ENCODE data around the gene NTNG1.

The NTNG1 gene

DNA sequence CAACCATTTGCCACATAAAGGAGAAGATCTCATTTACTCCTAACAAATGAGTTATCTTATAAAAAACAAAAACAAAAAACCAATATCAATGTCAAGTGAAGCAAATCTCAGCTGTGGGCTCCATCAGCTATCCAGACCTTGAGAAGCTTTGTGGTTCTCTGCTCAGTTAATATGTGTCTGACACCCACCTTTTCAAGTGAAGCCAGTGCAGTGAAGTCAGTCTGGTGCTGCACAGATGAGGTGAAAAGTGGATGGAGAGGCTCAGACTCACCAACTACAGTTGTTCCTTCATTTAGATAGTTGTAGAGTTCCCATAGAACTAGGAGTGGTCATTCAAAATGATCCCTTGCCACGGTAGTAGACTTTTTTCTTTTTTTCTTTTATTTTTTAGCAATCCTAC lies 106.8 kb downstream of the NTNG1 start:
- no peak for ATAC-seq
- no peaks in the 10 kb centered on the region for H3K27me3 Mint-ChIP-seq

DNA sequence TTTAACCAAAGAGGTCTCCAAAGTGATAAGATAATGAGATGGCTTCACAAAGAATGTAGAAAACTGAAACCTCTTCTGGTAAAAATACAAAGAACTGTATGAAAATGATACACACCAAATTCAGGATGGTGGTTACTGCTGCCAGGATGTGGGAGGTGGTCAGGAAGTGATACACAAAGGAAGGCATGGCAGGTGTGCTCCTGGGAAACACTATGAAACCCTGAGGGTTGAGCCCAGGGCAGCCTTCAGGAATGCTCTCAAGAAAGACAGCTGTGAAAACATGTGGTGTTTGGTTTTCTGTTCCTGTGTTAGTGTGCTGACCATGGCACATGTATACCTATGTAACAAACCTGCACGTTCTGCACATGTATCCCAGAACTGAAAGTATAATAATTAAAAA lies 109.3 kb downstream of the NTNG1 start:
- H3K9me3 Mint-ChIP-seq = no peaks in the 10 kb centered on the region
- no peaks in the 10 kb centered on the region for H3K36me3 Mint-ChIP-seq (ENCODE audit: low read depth)
- H3K27me3 Mint-ChIP-seq = peaks cover 2% of the 10 kb centered on the region
- ATAC-seq (no peak), DNase-seq (no peak)
- H3K4me3 Mint-ChIP-seq = no peak overlapping the region
- no peak overlapping the region for H3K27ac Mint-ChIP-seq
- H3K4me1 Mint-ChIP-seq = peaks cover 1% of the 10 kb centered on the region

More for the DNA sequence above, 106.8 kb downstream of the NTNG1 start:
- no peaks in the 10 kb centered on the region for H3K9me3 Mint-ChIP-seq
- peaks cover 1% of the 10 kb centered on the region for H3K4me1 Mint-ChIP-seq
- no peaks in the 10 kb centered on the region for H3K36me3 Mint-ChIP-seq (ENCODE audit: low read depth)
- DNase-seq = no peak
- H3K27ac Mint-ChIP-seq = no peak overlapping the region
- H3K4me3 Mint-ChIP-seq = no peak overlapping the region

DNA sequence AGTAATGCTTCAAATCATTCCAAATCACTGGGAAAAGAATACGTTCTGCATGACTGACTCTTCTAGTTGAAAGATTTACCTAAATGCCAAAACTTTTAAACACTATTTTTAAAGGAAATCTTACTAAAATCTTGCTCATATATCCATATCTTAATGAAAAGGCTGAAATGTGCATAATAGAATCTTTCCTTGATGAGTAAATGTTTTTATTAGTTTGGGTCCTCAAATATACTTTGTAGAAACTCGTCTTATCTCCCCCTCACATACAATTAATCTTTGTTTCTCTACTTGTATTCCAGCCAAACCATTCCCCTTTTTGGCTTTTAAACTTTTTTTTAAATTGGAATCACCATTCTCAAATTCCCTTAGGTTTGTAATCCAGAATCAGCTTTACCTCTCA lies 110.2 kb downstream of the NTNG1 start:
- ATAC-seq (no peak), DNase-seq (no peak)
- peaks cover 2% of the 10 kb centered on the region for H3K27me3 Mint-ChIP-seq
- no peaks in the 10 kb centered on the region for H3K36me3 Mint-ChIP-seq (ENCODE audit: low read depth)
- no peak overlapping the region for H3K4me3 Mint-ChIP-seq
- H3K27ac Mint-ChIP-seq = no peak overlapping the region
- H3K4me1 Mint-ChIP-seq = peaks cover 1% of the 10 kb centered on the region
- H3K9me3 Mint-ChIP-seq = no peaks in the 10 kb centered on the region

DNA sequence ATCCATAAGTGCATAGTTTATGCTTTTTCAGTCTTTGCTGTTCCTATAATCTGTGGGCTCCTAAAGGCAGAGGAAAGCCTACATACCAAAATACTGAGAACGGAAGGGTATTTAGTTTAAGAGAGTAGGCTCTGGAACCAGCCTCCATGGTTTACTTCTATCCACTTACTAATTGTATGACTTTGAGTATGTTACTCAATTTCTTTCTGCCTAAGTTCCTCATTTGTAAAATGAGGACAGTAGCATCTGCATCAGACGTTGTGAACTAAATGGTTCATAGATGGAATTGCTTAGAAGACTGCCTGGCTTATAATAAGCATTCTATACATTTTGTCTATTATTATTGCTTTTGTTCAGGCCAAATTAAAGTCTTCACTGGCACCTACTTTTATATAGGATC lies 111.0 kb downstream of the NTNG1 start:
- peaks cover 1% of the 10 kb centered on the region for H3K4me1 Mint-ChIP-seq
- no peaks in the 10 kb centered on the region for H3K9me3 Mint-ChIP-seq
- ATAC-seq = no peak
- H3K27ac Mint-ChIP-seq = no peak overlapping the region
- no peaks in the 10 kb centered on the region for H3K36me3 Mint-ChIP-seq (ENCODE audit: low read depth)
- no peak for DNase-seq
- no peak overlapping the region for H3K4me3 Mint-ChIP-seq
- H3K27me3 Mint-ChIP-seq = peaks cover 4% of the 10 kb centered on the region

DNA sequence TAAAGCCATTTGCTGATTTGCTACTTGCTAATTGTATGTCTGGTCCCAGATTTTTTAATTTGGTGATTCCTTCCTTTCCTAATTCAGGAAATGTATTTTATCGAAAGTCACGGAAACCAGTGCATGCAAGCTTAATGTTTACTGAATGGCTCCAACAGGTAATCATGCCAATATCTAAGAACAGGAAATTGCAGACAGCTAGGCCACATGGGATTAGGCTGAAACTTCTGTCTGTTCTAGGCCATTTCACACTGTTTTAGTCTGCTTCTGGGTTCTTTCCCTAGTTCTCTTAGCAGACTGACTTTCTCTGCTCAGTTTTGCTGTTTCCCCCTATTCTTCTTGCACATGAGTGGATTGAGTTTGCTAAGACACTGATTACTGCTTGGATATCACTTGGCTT lies 111.4 kb downstream of the NTNG1 start:
- Mint-ChIP-seq H3K9me3 (no peaks in the 10 kb centered on the region), H3K27me3 (peaks cover 4% of the 10 kb centered on the region), H3K4me3 (no peak overlapping the region), H3K27ac (no peak overlapping the region), H3K4me1 (peaks cover 1% of the 10 kb centered on the region), H3K36me3 (ENCODE audit: low read depth) (no peaks in the 10 kb centered on the region)
- ATAC-seq = no peak
- DNase-seq = no peak

DNA sequence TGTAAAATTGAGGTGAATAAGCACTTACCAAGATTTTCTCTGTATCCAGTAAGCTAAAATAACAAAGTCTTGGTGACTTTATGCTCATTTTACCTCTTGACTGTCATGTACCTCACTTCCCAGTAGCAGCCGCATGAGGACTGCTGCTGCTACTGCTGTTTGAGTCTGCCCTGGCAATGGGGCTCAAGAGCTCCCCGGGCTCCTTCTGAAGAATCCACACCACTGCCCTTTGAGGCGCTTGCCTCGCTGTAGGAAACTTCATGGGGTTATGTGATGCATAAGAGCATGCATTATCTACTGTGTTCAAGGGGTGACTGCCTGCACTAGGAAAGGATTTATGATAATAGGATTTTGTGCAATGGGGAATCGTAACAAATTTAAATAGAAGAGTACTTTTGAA lies 113.5 kb downstream of the NTNG1 start:
- H3K4me1 Mint-ChIP-seq = peaks cover 1% of the 10 kb centered on the region
- no peaks in the 10 kb centered on the region for H3K9me3 Mint-ChIP-seq

DNA sequence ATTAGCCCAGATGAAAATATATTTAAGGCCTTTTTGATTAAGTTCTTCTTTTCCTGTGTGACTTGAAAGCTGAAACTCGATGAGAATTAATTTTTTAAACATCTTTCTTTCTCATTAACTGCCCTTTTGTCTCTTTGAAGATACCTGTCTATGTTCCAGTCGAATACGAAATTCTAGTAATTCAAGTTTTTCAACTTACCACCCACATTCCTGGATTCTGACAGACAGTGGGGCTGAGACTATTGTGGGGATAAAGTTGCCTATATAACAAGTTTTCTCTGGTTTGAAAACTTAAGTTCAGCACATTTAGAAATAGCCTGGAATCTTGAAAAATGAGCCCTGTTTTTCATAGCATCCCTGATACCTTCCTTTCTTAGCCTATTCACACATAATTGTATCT lies 114.6 kb downstream of the NTNG1 start:
- no peak for ATAC-seq

More for the DNA sequence above, 113.5 kb downstream of the NTNG1 start:
- no peak overlapping the region for H3K4me3 Mint-ChIP-seq
- no peak for ATAC-seq
- DNase-seq = no peak
- H3K36me3 Mint-ChIP-seq (ENCODE audit: low read depth) = no peaks in the 10 kb centered on the region
- peaks cover 4% of the 10 kb centered on the region for H3K27me3 Mint-ChIP-seq
- no peak overlapping the region for H3K27ac Mint-ChIP-seq

DNA sequence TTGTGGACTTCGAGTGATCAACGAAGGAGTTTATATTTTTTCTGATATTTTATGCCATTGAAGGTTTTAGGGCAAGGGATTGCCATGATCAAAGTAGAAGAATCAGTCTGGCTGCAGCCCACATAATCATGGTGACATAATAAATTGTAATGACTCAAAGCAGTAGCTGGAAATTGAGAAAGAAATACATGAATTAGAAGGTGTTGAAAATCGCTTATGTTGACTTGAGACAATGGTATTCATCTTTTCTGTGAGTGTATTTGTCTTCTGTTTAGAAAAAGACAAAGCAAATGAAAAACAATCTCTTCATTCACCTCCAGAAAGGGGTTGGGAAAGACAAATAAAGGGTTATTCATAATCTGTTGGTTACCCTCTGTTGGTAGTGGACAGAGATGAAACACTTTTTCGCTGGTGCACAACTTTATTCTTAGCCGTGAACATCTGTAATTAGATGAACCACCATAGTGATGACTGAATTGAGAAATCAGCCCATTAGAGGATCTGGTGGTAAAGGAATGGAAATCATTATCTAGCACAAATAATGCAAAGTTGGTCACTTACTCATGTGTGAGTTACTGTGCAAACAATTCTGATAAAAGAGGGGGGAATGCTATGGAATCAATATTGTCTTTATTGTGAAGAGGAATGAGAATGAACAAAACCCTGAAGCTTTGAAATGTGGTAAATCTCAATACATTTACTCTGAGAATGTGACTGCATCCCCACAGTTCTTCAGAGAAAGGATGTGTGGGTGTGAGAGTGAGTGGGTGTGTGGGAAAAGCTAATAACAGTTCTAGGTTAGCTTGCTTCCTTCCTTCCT lies 121.8 kb downstream of the NTNG1 start:
- Mint-ChIP-seq H3K27me3 (no peaks in the 10 kb centered on the region), H3K4me3 (no peak overlapping the region), H3K36me3 (ENCODE audit: low read depth) (no peaks in the 10 kb centered on the region), H3K4me1 (peaks cover 2% of the 10 kb centered on the region), H3K27ac (no peak overlapping the region), H3K9me3 (peaks cover 3% of the 10 kb centered on the region)
- ATAC-seq (no peak), DNase-seq (no peak)

More for the DNA sequence above, 114.6 kb downstream of the NTNG1 start:
- Mint-ChIP-seq H3K27ac (no peak overlapping the region), H3K4me3 (no peak overlapping the region), H3K36me3 (ENCODE audit: low read depth) (no peaks in the 10 kb centered on the region), H3K27me3 (peaks cover 4% of the 10 kb centered on the region), H3K4me1 (no peaks in the 10 kb centered on the region), H3K9me3 (no peaks in the 10 kb centered on the region)
- no peak for DNase-seq

DNA sequence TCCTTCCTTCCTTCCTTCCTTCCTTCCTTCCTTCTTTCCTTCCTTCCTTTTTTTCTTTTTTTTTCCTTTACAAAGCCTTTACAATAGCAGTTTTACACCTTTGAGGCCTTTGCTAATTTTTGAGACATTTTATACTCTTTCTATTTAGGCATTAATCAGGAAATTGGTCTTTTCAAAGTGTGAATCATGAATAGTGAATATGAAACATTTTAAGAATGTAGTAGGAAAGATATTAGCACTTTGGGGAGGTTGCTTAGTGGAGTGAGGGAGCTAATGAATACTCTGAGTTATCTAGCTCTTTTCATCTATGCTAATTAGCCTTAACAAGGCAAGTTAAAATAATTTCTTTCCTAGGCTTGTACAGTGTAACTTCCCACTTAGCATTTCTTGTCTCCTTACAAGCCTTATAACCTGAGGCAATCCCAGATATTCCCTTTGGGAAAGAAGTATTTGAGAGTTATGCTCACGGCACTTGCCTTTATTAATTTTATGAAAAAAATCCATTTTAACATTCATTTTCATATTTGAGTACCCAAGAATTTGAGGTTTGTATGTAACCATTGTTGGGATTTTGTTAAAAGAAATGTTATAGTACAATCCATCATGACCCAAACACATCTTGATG lies 122.6 kb downstream of the NTNG1 start:
- Mint-ChIP-seq H3K4me1 (peaks cover 2% of the 10 kb centered on the region), H3K27ac (no peak overlapping the region), H3K9me3 (peaks cover 3% of the 10 kb centered on the region), H3K27me3 (no peaks in the 10 kb centered on the region), H3K4me3 (no peak overlapping the region), H3K36me3 (ENCODE audit: low read depth) (no peaks in the 10 kb centered on the region)
- ATAC-seq (no peak), DNase-seq (no peak)

DNA sequence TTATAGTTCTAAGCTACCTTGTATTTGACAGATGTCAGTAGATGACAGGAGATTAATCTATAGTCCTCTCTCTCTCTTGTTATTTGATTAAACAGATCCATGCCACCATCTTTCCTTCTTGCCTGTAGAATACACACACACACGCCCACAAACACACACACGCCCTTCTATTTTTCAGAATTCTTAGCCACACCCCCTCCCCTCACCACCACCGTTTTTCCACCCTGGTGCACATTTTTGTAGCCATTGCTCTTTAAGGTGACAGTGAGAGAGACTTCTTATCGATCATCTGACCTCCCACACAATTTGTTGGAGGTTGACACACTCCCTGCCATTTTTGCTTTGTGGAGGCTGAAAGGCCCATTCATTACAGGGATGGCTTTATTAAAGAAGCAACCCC lies 123.2 kb downstream of the NTNG1 start:
- Mint-ChIP-seq H3K27me3 (no peaks in the 10 kb centered on the region), H3K4me1 (peaks cover 2% of the 10 kb centered on the region), H3K9me3 (peaks cover 3% of the 10 kb centered on the region), H3K27ac (no peak overlapping the region), H3K4me3 (no peak overlapping the region), H3K36me3 (ENCODE audit: low read depth) (no peaks in the 10 kb centered on the region)
- DNase-seq (no peak), ATAC-seq (no peak)

DNA sequence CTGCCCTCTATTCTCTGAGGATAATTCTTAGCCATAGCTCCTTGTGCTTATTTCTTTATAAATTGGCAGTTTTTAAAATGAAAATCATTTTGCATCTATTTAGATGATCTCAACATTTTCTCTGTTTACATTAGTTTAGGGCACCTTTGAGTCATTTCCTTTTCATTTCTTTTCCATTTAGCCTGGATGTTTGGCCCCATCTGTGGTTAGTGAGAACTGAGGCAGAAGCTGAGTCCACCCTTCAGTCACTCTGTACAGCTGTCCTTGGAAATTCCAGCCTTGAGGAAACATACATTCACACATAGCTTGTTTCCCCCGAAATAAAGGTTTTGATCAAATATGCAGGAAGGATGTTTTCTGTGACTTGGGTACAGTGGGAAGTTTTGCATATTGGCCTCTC lies 123.7 kb downstream of the NTNG1 start:
- no peak overlapping the region for H3K4me3 Mint-ChIP-seq
- no peaks in the 10 kb centered on the region for H3K27me3 Mint-ChIP-seq
- peaks cover 2% of the 10 kb centered on the region for H3K4me1 Mint-ChIP-seq
- H3K9me3 Mint-ChIP-seq = peaks cover 3% of the 10 kb centered on the region
- ATAC-seq (no peak), DNase-seq (no peak)
- no peaks in the 10 kb centered on the region for H3K36me3 Mint-ChIP-seq (ENCODE audit: low read depth)
- H3K27ac Mint-ChIP-seq = no peak overlapping the region

DNA sequence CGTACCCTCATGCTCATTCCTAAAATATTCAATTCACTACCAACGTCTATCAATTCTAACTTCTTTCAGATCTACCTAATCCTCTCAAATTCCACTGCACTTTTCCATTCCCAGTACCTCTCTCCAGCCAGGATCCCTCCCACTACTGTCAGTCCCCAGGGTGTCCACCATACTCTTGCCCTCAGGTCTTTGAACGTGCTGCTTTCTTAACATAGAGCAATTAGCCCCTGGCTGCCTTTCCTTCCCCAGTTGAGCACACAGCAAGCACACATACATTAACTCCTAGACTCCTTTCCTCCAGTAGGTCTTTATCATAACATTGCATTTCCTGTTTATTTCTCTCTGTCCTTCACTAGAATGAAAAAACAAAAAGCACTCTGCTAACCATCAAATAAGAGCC lies 126.7 kb downstream of the NTNG1 start:
- no peaks in the 10 kb centered on the region for H3K27me3 Mint-ChIP-seq
- H3K4me1 Mint-ChIP-seq = peaks cover 2% of the 10 kb centered on the region
- H3K4me3 Mint-ChIP-seq = no peak overlapping the region
- H3K27ac Mint-ChIP-seq = no peak overlapping the region
- DNase-seq (no peak), ATAC-seq (no peak)
- H3K36me3 Mint-ChIP-seq (ENCODE audit: low read depth) = no peaks in the 10 kb centered on the region
- peaks cover 3% of the 10 kb centered on the region for H3K9me3 Mint-ChIP-seq

DNA sequence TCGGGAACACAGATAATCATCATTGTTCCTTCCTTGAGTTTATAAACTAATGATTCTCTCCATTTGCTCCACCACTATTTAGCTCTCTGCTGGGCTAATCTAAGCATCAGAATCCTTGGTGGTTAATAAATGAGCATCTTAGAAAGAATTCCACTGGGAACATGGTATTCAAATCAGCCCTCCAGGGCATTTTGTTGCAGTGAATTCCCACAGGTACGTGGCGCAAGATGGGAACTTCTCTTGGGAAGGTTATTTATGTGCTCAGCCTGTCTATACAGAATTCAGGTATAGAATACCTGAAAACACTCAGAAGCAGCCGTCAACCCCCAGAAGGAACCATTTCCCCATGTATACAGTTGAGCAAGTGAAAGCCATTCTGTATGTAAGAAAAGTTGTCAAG lies 131.5 kb downstream of the NTNG1 start:
- ATAC-seq (no peak), DNase-seq (no peak)
- H3K36me3 Mint-ChIP-seq (ENCODE audit: low read depth) = no peaks in the 10 kb centered on the region
- H3K9me3 Mint-ChIP-seq = no peaks in the 10 kb centered on the region
- H3K27me3 Mint-ChIP-seq = no peaks in the 10 kb centered on the region
- no peak overlapping the region for H3K27ac Mint-ChIP-seq
- no peak overlapping the region for H3K4me3 Mint-ChIP-seq
- no peaks in the 10 kb centered on the region for H3K4me1 Mint-ChIP-seq

DNA sequence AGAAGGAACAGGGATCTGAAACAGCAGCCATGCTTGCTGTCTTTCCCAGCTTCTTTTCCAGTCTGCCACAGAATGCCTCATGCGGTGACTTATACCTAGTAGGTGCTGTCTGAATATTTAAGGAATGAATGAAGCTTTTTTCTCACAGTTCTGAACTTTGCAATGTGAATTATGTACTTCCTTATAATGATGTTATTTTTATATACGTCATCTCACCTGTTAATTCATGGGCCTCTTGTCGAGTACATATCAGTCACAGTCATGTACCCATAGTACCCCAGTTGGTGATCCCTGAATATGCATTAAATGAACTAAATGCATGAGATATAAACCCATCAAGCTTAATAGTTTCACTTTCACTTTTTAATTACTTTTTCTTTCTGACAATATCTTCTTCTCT lies 132.7 kb downstream of the NTNG1 start:
- Mint-ChIP-seq H3K27ac (no peak overlapping the region), H3K4me3 (no peak overlapping the region), H3K9me3 (no peaks in the 10 kb centered on the region), H3K27me3 (no peaks in the 10 kb centered on the region), H3K36me3 (ENCODE audit: low read depth) (no peaks in the 10 kb centered on the region), H3K4me1 (no peaks in the 10 kb centered on the region)
- ATAC-seq (no peak), DNase-seq (no peak)

DNA sequence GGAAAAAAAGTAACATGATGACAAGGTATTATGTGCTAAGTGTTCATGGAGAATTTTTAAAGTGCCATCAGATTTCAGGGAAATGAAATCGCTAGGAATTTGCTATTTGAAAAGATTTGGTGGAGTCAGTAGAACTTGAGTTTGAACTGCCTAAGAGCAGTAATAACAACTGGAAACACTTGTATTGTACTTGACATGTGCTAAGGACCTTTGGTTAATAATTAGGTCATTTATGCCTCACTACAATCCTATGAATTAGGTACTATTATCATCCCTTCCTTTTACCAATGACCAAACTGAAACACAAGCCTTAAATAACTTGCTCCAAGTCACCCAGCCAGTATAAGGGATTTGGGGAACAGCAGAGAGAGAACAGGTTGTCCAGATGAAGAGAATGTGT lies 133.4 kb downstream of the NTNG1 start:
- ATAC-seq (no peak), DNase-seq (no peak)
- no peaks in the 10 kb centered on the region for H3K27me3 Mint-ChIP-seq
- no peaks in the 10 kb centered on the region for H3K9me3 Mint-ChIP-seq
- no peak overlapping the region for H3K4me3 Mint-ChIP-seq
- no peaks in the 10 kb centered on the region for H3K36me3 Mint-ChIP-seq (ENCODE audit: low read depth)
- no peak overlapping the region for H3K27ac Mint-ChIP-seq
- H3K4me1 Mint-ChIP-seq = no peaks in the 10 kb centered on the region

Data from activated naive CD8-positive, alpha-beta T cell treated with anti-CD3 and anti-CD28 coated beads, Interleukin-2, amount 50 U/mL, for 24 hours (primary cell).